Liver (tissue), 9 donors: ENCODE data around the gene WNT8A. TPM values are rescaled to one million over a fixed set of nuclear protein-coding genes. Genes with fewer than 3 reads are reported as not detected.
A peak's percentile ranks its signal among the peaks of the same experiment; 100 is the strongest.

Experiments used
- DNase-seq: peaks from one replicate; pipeline ENCODE4 v3.0.0-alpha.2; 2017; ENCODE audit warnings: low spot score
- H3K27ac ChIP-seq, 2 donors: one replicate each; pipeline ENCODE4 v1.7.0; 2013; ENCODE audit warnings: inconsistent platforms in 2 of 2, low read length in 2 of 2, control low read depth in 1 of 2, low read depth in 1 of 2, mild to moderate bottlenecking in 1 of 2
- H3K27me3 ChIP-seq, 4 donors: one replicate each; pipeline versions ENCODE4 v1.6.1 to v1.7.0; 2013; ENCODE audit warnings: low read length in 3 of 4, inconsistent platforms in 1 of 4, mild to moderate bottlenecking in 1 of 4, moderate library complexity in 1 of 4; ENCODE audit not compliant: control insufficient read depth in 4 of 4, insufficient read depth in 4 of 4
- H3K36me3 ChIP-seq, 4 donors: one replicate each; pipeline versions ENCODE4 v1.6.1 to v1.7.0; 2013; ENCODE audit warnings: low read length in 3 of 4, mild to moderate bottlenecking in 3 of 4, low read depth in 1 of 4, moderate library complexity in 1 of 4; ENCODE audit not compliant: control insufficient read depth in 4 of 4, insufficient read depth in 3 of 4
- H3K4me1 ChIP-seq, 4 donors: one replicate each; pipeline versions ENCODE4 v1.6.1 to v1.7.0; 2013; ENCODE audit warnings: low read length in 3 of 4, mild to moderate bottlenecking in 3 of 4, moderate library complexity in 1 of 4; ENCODE audit not compliant: control insufficient read depth in 4 of 4, insufficient read depth in 4 of 4
- H3K4me3 ChIP-seq, 3 donors: one replicate each; pipeline versions ENCODE4 v1.6.1 to v1.7.0; 2013; ENCODE audit warnings: low read length in 3 of 3, control low read depth in 1 of 3, low read depth in 1 of 3, mild to moderate bottlenecking in 1 of 3
- H3K9ac ChIP-seq, 2 donors: one replicate each; pipeline ENCODE4 v1.7.0; 2013; ENCODE audit warnings: low read length in 2 of 2, mild to moderate bottlenecking in 2 of 2, moderate library complexity in 2 of 2, control low read depth in 1 of 2, low read depth in 1 of 2
- H3K9me3 ChIP-seq, 4 donors: one replicate each; pipeline versions ENCODE4 v1.6.1 to v1.7.0; 2013; ENCODE audit warnings: low read length in 3 of 4; ENCODE audit not compliant: control insufficient read depth in 4 of 4
- EGR1 ChIP-seq, 2 donors: IDR thresholded peaks; 2 replicates each; pipeline ENCODE4 v1.6.1; 2016 to 2018; ENCODE audit warnings: antibody characterized with exemption in 2 of 2, low read depth in 2 of 2
- FOXA1 ChIP-seq: IDR thresholded peaks from 2 replicates; pipeline ENCODE4 v1.6.1; 2016; ENCODE audit warnings: antibody characterized with exemption
- JUND ChIP-seq, 2 donors: IDR thresholded peaks; 2 replicates each; pipeline ENCODE4 v1.6.1; 2016; ENCODE audit warnings: antibody characterized with exemption in 2 of 2
- RAD21 ChIP-seq, 2 donors: IDR thresholded peaks; 2 replicates each; pipeline ENCODE4 v1.6.1; 2016; ENCODE audit warnings: antibody characterized with exemption in 2 of 2, mild to moderate bottlenecking in 2 of 2
- REST ChIP-seq: IDR thresholded peaks from 2 replicates; pipeline ENCODE4 v1.6.1; 2016; ENCODE audit warnings: antibody characterized with exemption, mild to moderate bottlenecking
- RXRA ChIP-seq, 2 donors: IDR thresholded peaks; 2 replicates each; pipeline ENCODE4 v1.6.1; 2017 to 2018; ENCODE audit warnings: antibody characterized with exemption in 2 of 2, mild to moderate bottlenecking in 1 of 2
- TAF1 ChIP-seq: conservative IDR thresholded peaks from 2 replicates; pipeline ENCODE4 v1.6.1; 2016; ENCODE audit warnings: antibody characterized with exemption, mild to moderate bottlenecking
- YY1 ChIP-seq: IDR thresholded peaks from 2 replicates; pipeline ENCODE4 v1.6.1; 2016; ENCODE audit warnings: antibody characterized with exemption, mild to moderate bottlenecking
- ZBTB33 ChIP-seq: IDR thresholded peaks from 2 replicates; pipeline ENCODE4 v1.6.1; 2016; ENCODE audit warnings: antibody characterized with exemption
- WGBS: extraction: QIAGEN DNeasy Blood & Tissue Kit; methylation state at CpG from one replicate; pipeline ENCODE4 v1.1.7; 2013; 5-methylcytosine and 5-hydroxymethylcytosine counted together
- polyA plus RNA-seq, 2 donors: library from polyadenylated mRNA; stranded (reverse) in 1 of 2; unstranded in 1 of 2; fragments of 200-250 nt in 1 of 2; fragments of >200 nt in 1 of 2; fragmentation: Nextera tagmentation in 1 of 2; extraction: Ambion mirVana in 1 of 2; gene quantifications; one replicate each; pipeline versions ENCODE4 v1.2.1 to v1.2.3, GENCODE V29; 2013 to 2015
- total RNA-seq, 2 donors: library from RNA; depleted of rRNA; stranded (reverse); fragments of >200 nt; gene quantifications; one replicate each; pipeline ENCODE4 v1.2.3, GENCODE V29; 2014
- TF ChIP-seq, protein P1 (sequence below): IDR thresholded peaks from 2 replicates; pipeline ENCODE4 v1.6.1; 2016; ENCODE audit warnings: antibody characterized with exemption
- TF ChIP-seq, protein P2 (sequence below): fragments of 150-350 bp; IDR thresholded peaks from 2 replicates; pipeline ENCODE4 v1.5.1; 2017; ENCODE audit warnings: improper control_type of control experiment, low read depth, low read length; ENCODE audit not compliant: missing input control
- donor health status: healthy.
- donor health status: healthy.
- donor health status: healthy.
- donor health status: healthy.
- donor health status: healthy.

The WNT8A gene
- total and polyA plus RNA-seq, 4 donors = not detected

DNA sequence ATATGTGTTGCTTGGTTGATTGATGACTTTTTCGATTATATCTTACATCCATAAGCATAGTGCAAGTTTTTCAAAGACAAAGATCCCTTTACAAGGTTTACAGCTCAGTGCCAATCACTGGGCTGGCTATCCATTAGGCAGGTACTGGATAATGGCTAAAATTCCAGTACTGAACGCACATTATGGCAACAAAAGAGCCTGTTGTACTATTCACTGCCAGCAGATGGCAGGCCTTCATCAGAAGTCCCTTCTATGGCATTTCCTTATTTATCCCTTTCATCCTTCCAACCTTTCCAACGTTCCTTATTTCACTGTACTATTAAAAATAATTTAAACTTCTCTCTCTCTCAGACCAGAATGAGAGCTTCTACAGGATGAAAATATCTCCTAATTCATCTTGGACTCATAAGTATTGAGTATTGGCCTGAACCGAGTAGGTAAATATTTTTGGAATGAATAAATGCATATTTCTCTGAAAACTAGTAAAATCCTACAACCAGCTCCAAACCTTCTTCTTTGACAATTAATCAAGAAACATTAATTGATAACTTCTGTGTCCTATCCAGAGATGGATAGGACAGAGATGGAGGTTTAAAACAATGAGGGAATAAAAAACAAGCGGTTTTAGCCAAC lies 6.7 kb upstream of the WNT8A start:
- no peak overlapping the region for H3K27ac ChIP-seq
- peak; percentile 53 for DNase-seq
- H3K4me3 ChIP-seq = no peak overlapping the region
- H3K36me3 ChIP-seq = no peaks in the 10 kb centered on the region
- H3K9ac ChIP-seq = no peak overlapping the region
- 34% methylated on average over 5 of the region's 5 CpGs for WGBS
- no peaks in the 10 kb centered on the region for H3K27me3 ChIP-seq
- H3K9me3 ChIP-seq = no peaks in the 10 kb centered on the region
- H3K4me1 ChIP-seq = no peaks in the 10 kb centered on the region
- no peak for TF ChIP-seq YY1
- TF ChIP-seq JUND (IDR thresholded peaks at IDR 0.05) = no peak
- TF ChIP-seq, protein P1, sequence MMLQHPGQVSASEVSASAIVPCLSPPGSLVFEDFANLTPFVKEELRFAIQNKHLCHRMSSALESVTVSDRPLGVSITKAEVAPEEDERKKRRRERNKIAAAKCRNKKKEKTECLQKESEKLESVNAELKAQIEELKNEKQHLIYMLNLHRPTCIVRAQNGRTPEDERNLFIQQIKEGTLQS = no peak
- TF ChIP-seq ZBTB33 = no peak
- TF ChIP-seq, protein P2, sequence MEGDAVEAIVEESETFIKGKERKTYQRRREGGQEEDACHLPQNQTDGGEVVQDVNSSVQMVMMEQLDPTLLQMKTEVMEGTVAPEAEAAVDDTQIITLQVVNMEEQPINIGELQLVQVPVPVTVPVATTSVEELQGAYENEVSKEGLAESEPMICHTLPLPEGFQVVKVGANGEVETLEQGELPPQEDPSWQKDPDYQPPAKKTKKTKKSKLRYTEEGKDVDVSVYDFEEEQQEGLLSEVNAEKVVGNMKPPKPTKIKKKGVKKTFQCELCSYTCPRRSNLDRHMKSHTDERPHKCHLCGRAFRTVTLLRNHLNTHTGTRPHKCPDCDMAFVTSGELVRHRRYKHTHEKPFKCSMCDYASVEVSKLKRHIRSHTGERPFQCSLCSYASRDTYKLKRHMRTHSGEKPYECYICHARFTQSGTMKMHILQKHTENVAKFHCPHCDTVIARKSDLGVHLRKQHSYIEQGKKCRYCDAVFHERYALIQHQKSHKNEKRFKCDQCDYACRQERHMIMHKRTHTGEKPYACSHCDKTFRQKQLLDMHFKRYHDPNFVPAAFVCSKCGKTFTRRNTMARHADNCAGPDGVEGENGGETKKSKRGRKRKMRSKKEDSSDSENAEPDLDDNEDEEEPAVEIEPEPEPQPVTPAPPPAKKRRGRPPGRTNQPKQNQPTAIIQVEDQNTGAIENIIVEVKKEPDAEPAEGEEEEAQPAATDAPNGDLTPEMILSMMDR = peak; percentile 83
- TF ChIP-seq RXRA (IDR thresholded peaks at IDR 0.05) = no peak
- TF ChIP-seq RAD21 (IDR thresholded peaks at IDR 0.05) = peak; percentile 86 to 92
- peak; percentile 91 for TF ChIP-seq REST
- no peak for TF ChIP-seq TAF1

- H3K9me3 ChIP-seq = no peaks in the 10 kb centered on the region
- WGBS = 41% methylated on average over 1 of the region's 1 CpG
These were observed 5.7 kb upstream of the WNT8A start for GRCh38 chr5:138078006-138078643.

More at GRCh38 chr5:138078006-138078643, 5.7 kb upstream of the WNT8A start:
- Histone ChIP-seq H3K4me1 (no peaks in the 10 kb centered on the region), H3K9ac (no peak overlapping the region), H3K36me3 (no peaks in the 10 kb centered on the region), H3K4me3 (no peak overlapping the region), H3K27me3 (no peaks in the 10 kb centered on the region), H3K27ac (no peak overlapping the region)
- TF ChIP-seq REST (no peak), ZBTB33 (no peak), YY1 (no peak), FOXA1 (no peak), EGR1 (IDR thresholded peaks at IDR 0.05; ENCODE audit: low read depth in 2 of 2) (no peak)
- no peak for DNase-seq
